ENCODE results near the gene TBL1XR1.

The TBL1XR1 gene

DNA sequence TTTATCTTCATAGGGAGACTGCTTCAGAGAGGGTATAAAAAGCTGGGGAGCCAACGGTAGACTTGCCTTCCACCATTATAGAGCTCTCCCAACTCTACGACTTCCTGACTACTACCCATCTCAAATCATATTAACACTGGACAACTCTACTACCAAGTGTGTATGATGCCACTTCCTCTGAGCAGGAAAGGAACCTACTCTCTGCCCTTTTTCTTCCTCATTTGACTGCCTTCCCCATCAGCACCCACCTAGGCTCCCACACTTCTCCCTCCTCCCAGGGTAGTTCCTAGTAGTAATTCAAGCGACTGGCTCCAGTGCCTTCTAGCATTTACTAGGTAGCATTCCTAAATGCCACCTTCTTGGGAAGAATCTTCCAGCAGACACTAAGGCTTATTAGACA lies 24.5 kb upstream of the TBL1XR1 start:
- H3K4me1 ChIP-seq (ENCODE audit: control insufficient read depth, insufficient read depth, low read length) = no peaks in the 10 kb centered on the region
- no peak overlapping the region for H3K4me3 ChIP-seq (ENCODE audit: low read depth, low read length)
- no peaks in the 10 kb centered on the region for H3K27me3 ChIP-seq (ENCODE audit: control insufficient read depth, insufficient read depth, low read length)
- H3K9me3 ChIP-seq (ENCODE audit: control insufficient read depth, insufficient read depth, low read length) = no peaks in the 10 kb centered on the region
- H3K9ac ChIP-seq (ENCODE audit: low read depth, low read length) = no peak overlapping the region
- no peaks in the 10 kb centered on the region for H3K36me3 ChIP-seq (ENCODE audit: control insufficient read depth, insufficient read depth, low read length)

DNA sequence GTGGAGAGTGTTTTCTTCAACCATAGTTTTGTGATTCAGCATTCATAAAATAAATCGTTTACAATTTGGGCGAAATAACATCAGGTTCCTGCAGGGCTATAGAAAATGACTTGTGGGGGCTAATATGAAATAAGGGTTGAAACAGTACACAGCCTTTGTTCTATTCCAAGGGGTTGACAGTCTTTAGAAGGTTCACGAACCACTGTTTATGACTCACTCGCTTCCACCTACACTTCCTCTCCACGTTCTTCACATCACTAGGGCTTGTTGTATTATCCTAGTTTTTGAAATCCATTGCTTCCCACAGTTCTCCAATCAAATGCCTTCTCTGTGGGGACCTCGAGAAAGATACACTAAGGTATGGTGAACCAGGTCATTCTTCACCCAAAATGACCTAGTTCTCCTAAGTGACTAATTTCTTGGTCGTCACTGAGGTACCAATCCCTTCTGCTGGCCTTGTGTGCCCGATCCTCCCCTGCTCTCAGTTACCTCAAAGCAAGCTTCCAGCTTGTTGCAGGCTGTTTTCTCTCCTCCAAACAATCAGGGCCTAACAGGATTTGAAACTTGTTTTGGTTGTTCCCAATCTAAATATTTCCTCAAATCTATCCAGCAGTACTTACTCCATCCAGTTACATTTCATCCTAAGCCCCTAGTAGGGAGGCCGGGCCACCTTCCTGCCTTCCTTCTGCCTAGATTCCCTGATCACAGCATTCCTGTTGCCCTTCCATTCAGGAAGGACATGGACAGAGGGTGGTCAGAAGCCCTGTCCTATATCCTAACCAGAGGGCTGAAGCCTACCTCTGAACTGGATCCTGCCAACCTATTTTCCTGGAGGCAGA lies 23.1 kb upstream of the TBL1XR1 start:
- Histone ChIP-seq H3K9ac (ENCODE audit: low read depth, low read length) (no peak overlapping the region), H3K4me3 (ENCODE audit: low read depth, low read length) (no peak overlapping the region), H3K27me3 (ENCODE audit: control insufficient read depth, insufficient read depth, low read length) (no peaks in the 10 kb centered on the region), H3K36me3 (ENCODE audit: control insufficient read depth, insufficient read depth, low read length) (no peaks in the 10 kb centered on the region), H3K4me1 (ENCODE audit: control insufficient read depth, insufficient read depth, low read length) (no peaks in the 10 kb centered on the region), H3K9me3 (ENCODE audit: control insufficient read depth, insufficient read depth, low read length) (no peaks in the 10 kb centered on the region)

- no peak overlapping the region for H3K4me3 ChIP-seq (ENCODE audit: low read depth, low read length)
- no peaks in the 10 kb centered on the region for H3K36me3 ChIP-seq (ENCODE audit: control insufficient read depth, insufficient read depth, low read length)
- H3K4me1 ChIP-seq (ENCODE audit: control insufficient read depth, insufficient read depth, low read length) = peaks cover 2% of the 10 kb centered on the region
- no peaks in the 10 kb centered on the region for H3K27me3 ChIP-seq (ENCODE audit: control insufficient read depth, insufficient read depth, low read length)
- no peaks in the 10 kb centered on the region for H3K9me3 ChIP-seq (ENCODE audit: control insufficient read depth, insufficient read depth, low read length)
- H3K9ac ChIP-seq (ENCODE audit: low read depth, low read length) = no peak overlapping the region
These were observed 16.7 kb upstream of the TBL1XR1 start for GRCh38 chr3:177213801-177214535.

- Histone ChIP-seq H3K27me3 (ENCODE audit: control insufficient read depth, insufficient read depth, low read length) (no peaks in the 10 kb centered on the region), H3K36me3 (ENCODE audit: control insufficient read depth, insufficient read depth, low read length) (no peaks in the 10 kb centered on the region), H3K9ac (ENCODE audit: low read depth, low read length) (no peak overlapping the region)
These were observed 15.5 kb upstream of the TBL1XR1 start for GRCh38 chr3:177212756-177213155.

GRCh38 chr3:177212278-177212610 lies 15.0 kb upstream of the TBL1XR1 start:
- no peak overlapping the region for H3K9ac ChIP-seq (ENCODE audit: low read depth, low read length)
- H3K9me3 ChIP-seq (ENCODE audit: control insufficient read depth, insufficient read depth, low read length) = no peaks in the 10 kb centered on the region
- H3K4me1 ChIP-seq (ENCODE audit: control insufficient read depth, insufficient read depth, low read length) = peaks cover 2% of the 10 kb centered on the region
- H3K4me3 ChIP-seq (ENCODE audit: low read depth, low read length) = no peak overlapping the region
- H3K27me3 ChIP-seq (ENCODE audit: control insufficient read depth, insufficient read depth, low read length) = no peaks in the 10 kb centered on the region
- H3K36me3 ChIP-seq (ENCODE audit: control insufficient read depth, insufficient read depth, low read length) = no peaks in the 10 kb centered on the region

More at GRCh38 chr3:177212756-177213155, 15.5 kb upstream of the TBL1XR1 start:
- Histone ChIP-seq H3K9me3 (ENCODE audit: control insufficient read depth, insufficient read depth, low read length) (no peaks in the 10 kb centered on the region), H3K4me1 (ENCODE audit: control insufficient read depth, insufficient read depth, low read length) (peaks cover 2% of the 10 kb centered on the region), H3K4me3 (ENCODE audit: low read depth, low read length) (no peak overlapping the region)

- Histone ChIP-seq H3K9me3 (ENCODE audit: control insufficient read depth, insufficient read depth, low read length) (no peaks in the 10 kb centered on the region), H3K36me3 (ENCODE audit: control insufficient read depth, insufficient read depth, low read length) (no peaks in the 10 kb centered on the region), H3K4me1 (ENCODE audit: control insufficient read depth, insufficient read depth, low read length) (peaks cover 2% of the 10 kb centered on the region), H3K9ac (ENCODE audit: low read depth, low read length) (no peak overlapping the region), H3K27me3 (ENCODE audit: control insufficient read depth, insufficient read depth, low read length) (no peaks in the 10 kb centered on the region), H3K4me3 (ENCODE audit: low read depth, low read length) (no peak overlapping the region)
These were observed 14.4 kb upstream of the TBL1XR1 start for GRCh38 chr3:177211503-177212277.

DNA sequence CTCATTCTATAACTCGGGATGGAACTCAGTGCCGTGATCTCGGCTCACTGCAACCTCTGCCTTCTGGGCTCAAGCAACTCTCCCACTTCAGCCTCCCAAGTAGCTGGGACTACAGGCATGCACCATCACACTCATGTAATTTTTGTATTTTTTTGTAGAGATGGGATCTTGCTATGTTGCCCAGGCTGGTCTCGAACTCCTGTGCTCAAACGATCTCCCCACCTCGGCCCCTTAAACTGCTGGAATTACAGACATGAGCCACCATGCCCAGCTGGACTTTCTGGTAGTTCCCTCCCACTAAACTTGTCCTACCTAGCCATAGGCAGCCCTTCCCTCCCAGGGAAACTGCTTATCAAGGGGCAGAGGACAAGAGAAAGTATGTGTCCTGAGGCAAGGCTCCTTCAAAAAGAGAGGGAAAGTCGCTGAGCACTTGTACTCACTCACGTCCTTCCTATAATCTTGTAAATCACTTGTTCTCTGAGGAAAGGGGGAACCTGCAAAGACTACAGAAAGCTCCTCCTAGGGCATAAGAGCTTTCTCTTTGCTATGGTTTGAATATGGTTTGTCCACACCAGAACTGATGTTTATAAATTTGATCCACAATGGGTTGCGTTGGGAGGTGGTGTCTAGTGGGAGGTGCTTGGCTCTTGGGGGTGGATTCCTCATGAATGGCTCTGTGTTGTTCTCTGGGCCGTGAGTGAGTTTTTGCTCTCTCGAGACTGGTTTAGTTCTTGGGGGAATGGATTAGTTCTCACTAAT lies 13.6 kb upstream of the TBL1XR1 start:
- H3K4me3 ChIP-seq (ENCODE audit: low read depth, low read length) = no peak overlapping the region
- peaks cover 2% of the 10 kb centered on the region for H3K4me1 ChIP-seq (ENCODE audit: control insufficient read depth, insufficient read depth, low read length)
- H3K27me3 ChIP-seq (ENCODE audit: control insufficient read depth, insufficient read depth, low read length) = no peaks in the 10 kb centered on the region
- no peaks in the 10 kb centered on the region for H3K9me3 ChIP-seq (ENCODE audit: control insufficient read depth, insufficient read depth, low read length)
- no peaks in the 10 kb centered on the region for H3K36me3 ChIP-seq (ENCODE audit: control insufficient read depth, insufficient read depth, low read length)
- H3K9ac ChIP-seq (ENCODE audit: low read depth, low read length) = no peak overlapping the region

DNA sequence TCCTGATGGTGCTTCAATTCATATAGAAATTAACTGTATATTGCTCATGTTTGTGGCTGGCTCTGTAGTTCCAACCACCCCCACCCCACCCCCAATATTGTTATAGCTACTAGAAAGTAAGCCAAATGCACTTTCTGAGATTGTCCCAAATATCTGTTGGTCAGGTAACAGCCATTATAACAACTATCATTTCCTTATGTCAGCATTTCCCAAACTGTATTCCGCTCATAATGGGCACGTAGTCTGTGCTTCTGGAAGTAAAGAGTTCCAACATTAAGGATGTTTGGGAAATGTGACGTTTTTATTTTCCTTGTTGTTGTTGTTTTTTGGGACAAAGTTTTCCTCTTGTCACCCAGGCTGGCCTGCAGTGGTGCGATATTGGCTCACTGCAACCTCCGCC lies 12.2 kb upstream of the TBL1XR1 start:
- Histone ChIP-seq H3K27me3 (ENCODE audit: control insufficient read depth, insufficient read depth, low read length) (no peaks in the 10 kb centered on the region), H3K36me3 (ENCODE audit: control insufficient read depth, insufficient read depth, low read length) (no peaks in the 10 kb centered on the region), H3K4me3 (ENCODE audit: low read depth, low read length) (no peak overlapping the region), H3K9ac (ENCODE audit: low read depth, low read length) (no peak overlapping the region), H3K4me1 (ENCODE audit: control insufficient read depth, insufficient read depth, low read length) (peaks cover 2% of the 10 kb centered on the region), H3K9me3 (ENCODE audit: control insufficient read depth, insufficient read depth, low read length) (no peaks in the 10 kb centered on the region)

GRCh38 chr3:177208781-177209180 lies 11.5 kb upstream of the TBL1XR1 start:
- H3K9me3 ChIP-seq (ENCODE audit: control insufficient read depth, insufficient read depth, low read length) = no peaks in the 10 kb centered on the region
- no peak overlapping the region for H3K9ac ChIP-seq (ENCODE audit: low read depth, low read length)
- H3K4me3 ChIP-seq (ENCODE audit: low read depth, low read length) = no peak overlapping the region
- H3K27me3 ChIP-seq (ENCODE audit: control insufficient read depth, insufficient read depth, low read length) = no peaks in the 10 kb centered on the region
- no peaks in the 10 kb centered on the region for H3K36me3 ChIP-seq (ENCODE audit: control insufficient read depth, insufficient read depth, low read length)
- peaks cover 2% of the 10 kb centered on the region for H3K4me1 ChIP-seq (ENCODE audit: control insufficient read depth, insufficient read depth, low read length)

GRCh38 chr3:177208223-177208622 lies 10.9 kb upstream of the TBL1XR1 start:
- no peak overlapping the region for H3K9ac ChIP-seq (ENCODE audit: low read depth, low read length)
- peaks cover 2% of the 10 kb centered on the region for H3K4me1 ChIP-seq (ENCODE audit: control insufficient read depth, insufficient read depth, low read length)
- no peaks in the 10 kb centered on the region for H3K36me3 ChIP-seq (ENCODE audit: control insufficient read depth, insufficient read depth, low read length)
- H3K9me3 ChIP-seq (ENCODE audit: control insufficient read depth, insufficient read depth, low read length) = no peaks in the 10 kb centered on the region
- no peak overlapping the region for H3K4me3 ChIP-seq (ENCODE audit: low read depth, low read length)
- H3K27me3 ChIP-seq (ENCODE audit: control insufficient read depth, insufficient read depth, low read length) = no peaks in the 10 kb centered on the region

- no peaks in the 10 kb centered on the region for H3K27me3 ChIP-seq (ENCODE audit: control insufficient read depth, insufficient read depth, low read length)
- no peaks in the 10 kb centered on the region for H3K36me3 ChIP-seq (ENCODE audit: control insufficient read depth, insufficient read depth, low read length)
- no peak overlapping the region for H3K9ac ChIP-seq (ENCODE audit: low read depth, low read length)
- no peaks in the 10 kb centered on the region for H3K4me1 ChIP-seq (ENCODE audit: control insufficient read depth, insufficient read depth, low read length)
- no peaks in the 10 kb centered on the region for H3K9me3 ChIP-seq (ENCODE audit: control insufficient read depth, insufficient read depth, low read length)
- H3K4me3 ChIP-seq (ENCODE audit: low read depth, low read length) = no peak overlapping the region
These were observed 9.7 kb upstream of the TBL1XR1 start for GRCh38 chr3:177206936-177207335.

Data from iPS-15b (cell line).